Esophagus muscularis mucosa (tissue), 4 donors: ENCODE results near the gene CCR6.

Source experiments
- EP300 ChIP-seq: sonication (generic); formaldehyde crosslinking; IDR thresholded peaks from one replicate; pipeline ENCODE4 v1.6.1; 2017; ENCODE audit warnings: antibody characterized with exemption
- POLR2A ChIP-seq: fragments of 450-650 bp; IDR thresholded peaks from one replicate; pipeline ENCODE4 v1.6.1; 2017; ENCODE audit warnings: antibody characterized with exemption, moderate library complexity, mild to moderate bottlenecking, low read depth
- POLR2AphosphoS5 ChIP-seq, 2 donors: sonication (generic); formaldehyde crosslinking; IDR thresholded peaks; one replicate each; pipeline ENCODE4 v1.6.1; 2017; ENCODE audit warnings: antibody characterized with exemption in 2 of 2
- TF ChIP-seq, protein P1 (sequence below), 3 experiments: fragments of 200-600 bp in 2 of 3; fragments of 450-650 bp in 1 of 3; sonication (generic) in 2 of 3; IDR thresholded peaks; one replicate each; pipeline ENCODE4 v1.5.1; 2017 to 2019; ENCODE audit warnings: antibody characterized with exemption in 3 of 3, mild to moderate bottlenecking in 2 of 3, moderate library complexity in 1 of 3

DNA sequence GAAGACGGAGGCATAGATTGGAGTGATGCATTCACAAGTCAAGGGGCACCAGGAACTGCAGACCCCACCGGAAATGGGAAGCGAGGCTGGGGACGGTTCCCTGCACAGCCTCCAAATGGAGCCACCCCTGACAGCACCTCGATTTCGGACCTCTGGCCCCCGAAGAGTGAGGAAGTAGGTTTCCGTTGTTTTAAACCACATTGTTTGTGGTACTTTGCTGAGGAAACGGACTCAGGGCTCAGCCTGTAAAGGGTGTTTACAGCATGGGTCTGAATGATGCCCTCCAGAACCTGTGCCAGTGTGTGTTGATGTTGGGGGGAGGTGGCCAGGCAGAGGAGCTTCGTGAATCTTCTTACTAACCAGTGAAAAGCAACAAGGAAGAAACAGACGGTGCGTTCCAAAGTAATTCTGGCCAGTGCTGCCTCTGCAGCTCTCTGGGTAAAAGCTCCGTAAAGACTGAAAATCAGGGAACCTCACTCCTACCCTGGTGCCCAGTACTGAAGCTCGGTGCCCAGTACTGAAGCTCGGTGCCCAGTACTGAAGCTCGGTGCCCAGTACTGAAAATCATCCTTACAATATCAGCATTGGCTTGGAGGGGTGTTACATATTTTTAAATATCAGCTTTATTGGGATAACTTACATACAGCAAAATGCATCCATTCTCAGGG, 30.1 kb upstream of the CCR6 start:
- TF ChIP-seq, protein P1, sequence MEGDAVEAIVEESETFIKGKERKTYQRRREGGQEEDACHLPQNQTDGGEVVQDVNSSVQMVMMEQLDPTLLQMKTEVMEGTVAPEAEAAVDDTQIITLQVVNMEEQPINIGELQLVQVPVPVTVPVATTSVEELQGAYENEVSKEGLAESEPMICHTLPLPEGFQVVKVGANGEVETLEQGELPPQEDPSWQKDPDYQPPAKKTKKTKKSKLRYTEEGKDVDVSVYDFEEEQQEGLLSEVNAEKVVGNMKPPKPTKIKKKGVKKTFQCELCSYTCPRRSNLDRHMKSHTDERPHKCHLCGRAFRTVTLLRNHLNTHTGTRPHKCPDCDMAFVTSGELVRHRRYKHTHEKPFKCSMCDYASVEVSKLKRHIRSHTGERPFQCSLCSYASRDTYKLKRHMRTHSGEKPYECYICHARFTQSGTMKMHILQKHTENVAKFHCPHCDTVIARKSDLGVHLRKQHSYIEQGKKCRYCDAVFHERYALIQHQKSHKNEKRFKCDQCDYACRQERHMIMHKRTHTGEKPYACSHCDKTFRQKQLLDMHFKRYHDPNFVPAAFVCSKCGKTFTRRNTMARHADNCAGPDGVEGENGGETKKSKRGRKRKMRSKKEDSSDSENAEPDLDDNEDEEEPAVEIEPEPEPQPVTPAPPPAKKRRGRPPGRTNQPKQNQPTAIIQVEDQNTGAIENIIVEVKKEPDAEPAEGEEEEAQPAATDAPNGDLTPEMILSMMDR (IDR thresholded peaks at IDR 0.05) = no peak
- no peak for TF ChIP-seq POLR2A
- TF ChIP-seq POLR2AphosphoS5 (IDR thresholded peaks at IDR 0.05) = no peak
- no peak for TF ChIP-seq EP300
